Measurements from ENCODE around the gene POLD3. TPM values are rescaled to one million over a fixed set of nuclear protein-coding genes. Genes with fewer than 3 reads are reported as not detected.

Gene POLD3
- total RNA-seq, 4 donors from 2014 or later = 9.1 to 18.7 (median 12.4) TPM

DNA sequence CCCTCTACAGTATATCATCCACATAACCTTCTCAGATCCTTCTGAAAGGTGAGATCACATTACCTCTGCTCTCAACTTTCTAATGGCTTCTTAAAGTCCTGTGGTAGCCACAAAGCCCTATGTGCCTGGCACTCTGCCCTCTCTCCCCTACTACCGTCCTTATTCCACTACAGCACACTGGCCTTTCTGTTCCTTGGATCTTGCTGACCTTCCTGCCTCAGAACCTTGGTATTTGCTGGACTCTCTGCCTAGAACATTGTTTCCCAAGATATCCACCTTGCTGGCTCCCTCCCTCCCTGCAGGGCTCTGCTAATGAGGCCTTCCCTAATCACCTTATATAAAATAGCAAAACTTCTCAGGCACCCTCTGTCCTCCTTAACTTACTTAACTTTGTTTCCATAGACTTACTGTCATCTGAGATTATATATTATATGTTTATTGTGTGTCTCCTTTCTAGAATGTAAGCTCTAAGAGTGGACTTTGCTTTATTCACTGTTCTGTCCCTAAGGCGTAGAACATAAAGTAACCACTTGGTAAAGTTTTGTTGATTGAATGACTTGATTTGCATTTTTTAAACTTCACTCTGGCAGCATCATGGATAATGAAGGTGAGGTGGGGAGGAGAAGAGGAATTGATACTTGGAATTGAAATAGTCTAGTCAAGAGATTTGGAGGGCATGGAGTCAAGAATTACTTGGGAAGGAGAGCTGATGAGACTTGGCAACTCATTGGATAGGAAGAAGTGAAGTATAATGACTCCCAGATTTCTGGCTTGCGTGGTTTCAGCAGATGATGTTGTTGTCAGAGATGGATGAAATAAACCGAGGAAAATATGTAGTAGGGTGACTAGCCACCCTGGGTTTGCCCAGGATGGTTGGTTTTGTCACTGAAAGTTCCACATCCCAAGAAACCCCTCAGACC lies 10.5 kb downstream of the POLD3 start:
- WGBS, 2 donors (ENCODE audit: low coverage in 1 of 2) = 71 to 82% methylated on average over 3 to 4 of the region's 4 CpGs
- Histone ChIP-seq H3K4me1 (peaks cover 0 to 4% (median 0%) of the 10 kb centered on the region in 3 donors), H3K36me3 (peaks cover 0 to 47% of the 10 kb centered on the region in 2 donors), H3K27ac (no peak overlapping the region), H3K4me3 (no peak overlapping the region), H3K27me3 (no peaks in the 10 kb centered on the region), H3K9me3 (no peaks in the 10 kb centered on the region)
- no peak for ATAC-seq
- TF ChIP-seq POLR2AphosphoS5 (IDR thresholded peaks at IDR 0.05) = no peak
- TF ChIP-seq, protein P1, sequence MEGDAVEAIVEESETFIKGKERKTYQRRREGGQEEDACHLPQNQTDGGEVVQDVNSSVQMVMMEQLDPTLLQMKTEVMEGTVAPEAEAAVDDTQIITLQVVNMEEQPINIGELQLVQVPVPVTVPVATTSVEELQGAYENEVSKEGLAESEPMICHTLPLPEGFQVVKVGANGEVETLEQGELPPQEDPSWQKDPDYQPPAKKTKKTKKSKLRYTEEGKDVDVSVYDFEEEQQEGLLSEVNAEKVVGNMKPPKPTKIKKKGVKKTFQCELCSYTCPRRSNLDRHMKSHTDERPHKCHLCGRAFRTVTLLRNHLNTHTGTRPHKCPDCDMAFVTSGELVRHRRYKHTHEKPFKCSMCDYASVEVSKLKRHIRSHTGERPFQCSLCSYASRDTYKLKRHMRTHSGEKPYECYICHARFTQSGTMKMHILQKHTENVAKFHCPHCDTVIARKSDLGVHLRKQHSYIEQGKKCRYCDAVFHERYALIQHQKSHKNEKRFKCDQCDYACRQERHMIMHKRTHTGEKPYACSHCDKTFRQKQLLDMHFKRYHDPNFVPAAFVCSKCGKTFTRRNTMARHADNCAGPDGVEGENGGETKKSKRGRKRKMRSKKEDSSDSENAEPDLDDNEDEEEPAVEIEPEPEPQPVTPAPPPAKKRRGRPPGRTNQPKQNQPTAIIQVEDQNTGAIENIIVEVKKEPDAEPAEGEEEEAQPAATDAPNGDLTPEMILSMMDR (IDR thresholded peaks at IDR 0.05) = no peak
- no peak for TF ChIP-seq EP300 (IDR thresholded peaks at IDR 0.05)

DNA sequence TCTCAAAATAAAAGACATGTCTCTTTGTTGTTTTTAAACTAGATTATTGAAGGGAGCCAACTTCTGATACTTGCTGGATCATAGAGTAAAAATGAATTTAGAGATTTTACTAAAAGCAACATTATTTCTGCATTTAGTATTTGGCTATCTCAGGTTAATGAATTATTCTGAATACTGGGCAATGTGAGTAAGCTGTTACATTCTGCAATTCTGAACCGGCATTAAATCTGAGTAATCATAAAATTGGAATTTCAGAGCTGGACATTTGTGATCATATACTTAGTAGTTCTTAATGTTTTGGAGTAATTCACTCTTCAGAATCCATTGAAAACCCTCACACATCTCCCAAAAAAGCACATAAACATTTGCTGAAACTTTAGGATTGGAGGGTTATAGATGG lies 11.5 kb downstream of the POLD3 start:
- H3K36me3 ChIP-seq = peaks cover 0 to 40% of the 10 kb centered on the region in 2 donors
- no peak overlapping the region for H3K27ac ChIP-seq
- TF ChIP-seq POLR2AphosphoS5 (IDR thresholded peaks at IDR 0.05) (no peak), POLR2A (IDR thresholded peaks at IDR 0.05) (no peak)
- peaks cover 0 to 4% (median 0%) of the 10 kb centered on the region in 3 donors for H3K4me1 ChIP-seq
- 56 to 74% methylated on average over 1 of the region's 1 CpG for WGBS, 2 donors (ENCODE audit: low coverage in 1 of 2)
- H3K9me3 ChIP-seq = no peaks in the 10 kb centered on the region
- no peak overlapping the region for H3K4me3 ChIP-seq
- no peak for ATAC-seq
- no peaks in the 10 kb centered on the region for H3K27me3 ChIP-seq

DNA sequence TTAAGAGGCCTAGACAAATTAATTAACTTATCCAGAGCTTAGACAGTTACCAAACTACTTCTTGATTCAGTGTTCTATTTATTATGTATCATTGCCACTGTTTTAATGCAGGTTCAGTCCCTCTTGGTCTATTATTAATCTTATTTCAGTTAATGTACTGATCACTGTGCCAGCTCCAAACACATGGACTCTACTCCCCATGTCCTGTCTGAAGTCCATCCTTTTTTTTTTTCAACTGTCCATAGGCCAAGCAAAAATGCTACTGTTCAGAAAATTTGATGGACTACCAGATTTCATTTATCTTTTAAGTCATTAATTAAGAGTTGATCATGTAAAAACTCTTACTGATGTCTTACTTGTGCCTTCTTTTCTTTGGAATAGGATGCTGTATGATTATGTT lies 11.9 kb downstream of the POLD3 start:
- no peak for ATAC-seq
- TF ChIP-seq POLR2AphosphoS5 (IDR thresholded peaks at IDR 0.05) (no peak), EP300 (IDR thresholded peaks at IDR 0.05) (no peak), POLR2A (IDR thresholded peaks at IDR 0.05) (no peak)
- TF ChIP-seq, protein P1 (IDR thresholded peaks at IDR 0.05) = no peak
- no peaks in the 10 kb centered on the region for H3K27me3 ChIP-seq

DNA sequence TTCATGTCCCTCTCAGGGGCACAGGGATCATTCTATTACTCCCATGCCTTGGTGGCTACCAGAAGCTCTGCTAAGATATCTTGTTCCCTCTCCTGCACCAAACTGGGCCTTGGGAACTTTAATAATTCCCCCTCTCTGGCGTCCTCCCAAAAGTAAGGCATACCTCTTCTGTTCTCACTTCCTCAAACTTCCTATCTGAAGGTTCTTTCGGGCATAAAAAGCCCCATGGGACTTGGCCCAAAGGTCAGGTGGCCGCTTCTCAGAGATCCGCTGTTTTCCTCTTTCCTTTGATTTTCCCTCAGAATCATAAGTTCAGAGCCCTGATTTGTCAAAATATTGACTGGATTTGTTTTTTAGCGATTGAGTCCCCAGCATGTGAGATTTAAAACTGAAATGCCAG lies 13.0 kb downstream of the POLD3 start:
- Histone ChIP-seq H3K9me3 (no peaks in the 10 kb centered on the region), H3K4me3 (no peak overlapping the region), H3K4me1 (peaks cover 0 to 4% (median 0%) of the 10 kb centered on the region in 3 donors), H3K36me3 (peaks cover 0 to 31% of the 10 kb centered on the region in 2 donors), H3K27me3 (no peaks in the 10 kb centered on the region), H3K27ac (no peak overlapping the region)
- TF ChIP-seq POLR2AphosphoS5 (IDR thresholded peaks at IDR 0.05) (no peak), POLR2A (IDR thresholded peaks at IDR 0.05) (no peak), EP300 (IDR thresholded peaks at IDR 0.05) (no peak)
- TF ChIP-seq, protein P1 (IDR thresholded peaks at IDR 0.05) = no peak
- ATAC-seq = no peak
- WGBS, 2 donors (ENCODE audit: low coverage in 1 of 2) = 84% methylated on average over 4 of the region's 5 CpGs; no CpG with 5 or more reads in 1 of the 2 donors

More for the DNA sequence above, 11.9 kb downstream of the POLD3 start:
- Histone ChIP-seq H3K4me3 (no peak overlapping the region), H3K9me3 (no peaks in the 10 kb centered on the region), H3K36me3 (peaks cover 0 to 36% of the 10 kb centered on the region in 2 donors), H3K4me1 (peaks cover 0 to 4% (median 0%) of the 10 kb centered on the region in 3 donors), H3K27ac (no peak overlapping the region)

DNA sequence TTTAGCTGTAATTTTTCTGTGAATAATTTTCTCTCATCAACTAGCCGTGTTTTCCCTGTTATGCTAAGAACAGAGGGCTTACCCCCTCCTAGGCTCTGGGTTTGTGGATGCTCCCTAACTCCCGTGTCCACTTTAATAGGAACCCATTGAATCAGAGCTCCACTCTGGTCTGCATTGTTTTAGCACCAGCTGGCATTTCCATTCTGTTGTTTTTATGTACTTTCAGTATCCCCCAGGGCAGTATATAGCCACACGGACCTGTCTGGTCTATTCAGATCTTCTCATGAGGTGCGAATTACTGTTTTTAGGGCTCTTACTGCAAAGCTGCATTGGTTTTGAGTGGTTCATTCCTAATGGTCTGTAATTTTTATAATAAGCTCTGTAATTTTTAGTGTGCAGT lies 16.0 kb downstream of the POLD3 start:
- peaks cover 13 to 28% (median 21%) of the 10 kb centered on the region in 3 donors for H3K4me1 ChIP-seq
- H3K27ac ChIP-seq = no peak overlapping the region
- TF ChIP-seq POLR2AphosphoS5 (IDR thresholded peaks at IDR 0.05) (no peak), EP300 (IDR thresholded peaks at IDR 0.05) (no peak), POLR2A (IDR thresholded peaks at IDR 0.05) (no peak)
- TF ChIP-seq, protein P1 (IDR thresholded peaks at IDR 0.05) = no peak
- no peak for ATAC-seq
- H3K27me3 ChIP-seq = no peaks in the 10 kb centered on the region
- H3K9me3 ChIP-seq = no peaks in the 10 kb centered on the region
- peaks cover 0 to 30% of the 10 kb centered on the region in 2 donors for H3K36me3 ChIP-seq
- no peak overlapping the region for H3K4me3 ChIP-seq
- WGBS, 2 donors (ENCODE audit: low coverage in 1 of 2) = 68 to 83% methylated on average over 3 to 4 of the region's 4 CpGs

Measured in gastroesophageal sphincter (tissue), 4 donors.